Stomach (tissue), 4 donors: ENCODE results near the gene THAP8.

Experiments used
- EP300 ChIP-seq: sonication (generic); formaldehyde crosslinking; IDR thresholded peaks from one replicate; pipeline ENCODE4 v1.6.1; 2017; ENCODE audit warnings: antibody characterized with exemption
- POLR2A ChIP-seq, 4 donors: fragments of 450-650 bp; IDR thresholded peaks; one replicate each; pipeline ENCODE4 v1.6.1; 2016; ENCODE audit warnings: antibody characterized with exemption in 4 of 4, control low read depth in 2 of 4, mild to moderate bottlenecking in 1 of 4, moderate library complexity in 1 of 4
- POLR2AphosphoS5 ChIP-seq, 3 donors: sonication (generic); formaldehyde crosslinking; IDR thresholded peaks; one replicate each; pipeline ENCODE4 v1.6.1; 2016; ENCODE audit warnings: antibody characterized with exemption in 3 of 3
- TF ChIP-seq, protein P1 (sequence below), 7 experiments: fragments of 450-650 bp in 4 of 7; fragments of 200-600 bp in 3 of 7; sonication (generic) in 3 of 7; IDR thresholded peaks; one replicate each; pipeline ENCODE4 v1.5.1; 2016 to 2019; ENCODE audit warnings: antibody characterized with exemption in 7 of 7, control low read depth in 2 of 7, mild to moderate bottlenecking in 1 of 7

- TF ChIP-seq, protein P1, sequence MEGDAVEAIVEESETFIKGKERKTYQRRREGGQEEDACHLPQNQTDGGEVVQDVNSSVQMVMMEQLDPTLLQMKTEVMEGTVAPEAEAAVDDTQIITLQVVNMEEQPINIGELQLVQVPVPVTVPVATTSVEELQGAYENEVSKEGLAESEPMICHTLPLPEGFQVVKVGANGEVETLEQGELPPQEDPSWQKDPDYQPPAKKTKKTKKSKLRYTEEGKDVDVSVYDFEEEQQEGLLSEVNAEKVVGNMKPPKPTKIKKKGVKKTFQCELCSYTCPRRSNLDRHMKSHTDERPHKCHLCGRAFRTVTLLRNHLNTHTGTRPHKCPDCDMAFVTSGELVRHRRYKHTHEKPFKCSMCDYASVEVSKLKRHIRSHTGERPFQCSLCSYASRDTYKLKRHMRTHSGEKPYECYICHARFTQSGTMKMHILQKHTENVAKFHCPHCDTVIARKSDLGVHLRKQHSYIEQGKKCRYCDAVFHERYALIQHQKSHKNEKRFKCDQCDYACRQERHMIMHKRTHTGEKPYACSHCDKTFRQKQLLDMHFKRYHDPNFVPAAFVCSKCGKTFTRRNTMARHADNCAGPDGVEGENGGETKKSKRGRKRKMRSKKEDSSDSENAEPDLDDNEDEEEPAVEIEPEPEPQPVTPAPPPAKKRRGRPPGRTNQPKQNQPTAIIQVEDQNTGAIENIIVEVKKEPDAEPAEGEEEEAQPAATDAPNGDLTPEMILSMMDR (IDR thresholded peaks at IDR 0.05), result no peak
- TF ChIP-seq POLR2AphosphoS5 (IDR thresholded peaks at IDR 0.05) (no peak), POLR2A (IDR thresholded peaks at IDR 0.05) (no peak), EP300 (no peak)
Observed at GRCh38 chr19:35991731-35992450, 62.2 kb downstream of the THAP8 start.
